Epidermal melanocyte (primary cell): Measurements from ENCODE around the gene ZNF550.
"Not testable (repeated sequence)": the region's sequence is repeated elsewhere in the genome, so short reads cannot be mapped to it uniquely, and the experiment has no call there.

Source experiments
- DNase-seq: peaks from one replicate; pipeline ENCODE4 v3.0.0; 2011; ENCODE audit warnings: low spot score; ENCODE audit not compliant: insufficient read length

The ZNF550 gene

DNA sequence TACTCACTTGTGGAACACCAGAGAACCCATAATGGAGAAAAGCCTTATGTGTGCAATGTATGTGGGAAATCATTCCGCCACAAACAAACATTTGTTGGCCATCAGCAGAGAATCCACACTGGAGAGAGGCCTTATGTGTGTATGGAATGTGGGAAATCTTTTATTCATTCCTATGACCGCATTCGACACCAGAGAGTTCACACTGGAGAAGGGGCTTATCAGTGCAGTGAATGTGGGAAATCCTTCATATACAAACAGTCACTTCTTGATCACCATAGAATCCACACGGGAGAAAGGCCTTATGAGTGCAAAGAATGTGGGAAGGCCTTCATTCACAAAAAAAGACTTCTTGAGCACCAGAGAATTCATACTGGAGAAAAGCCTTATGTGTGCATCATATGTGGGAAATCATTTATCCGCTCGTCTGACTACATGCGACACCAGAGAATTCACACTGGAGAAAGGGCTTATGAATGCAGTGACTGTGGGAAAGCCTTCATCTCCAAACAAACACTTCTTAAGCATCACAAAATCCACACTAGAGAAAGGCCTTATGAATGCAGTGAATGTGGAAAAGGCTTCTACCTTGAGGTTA is 21.6 kb downstream of the ZNF550 start:
- no peak for DNase-seq

DNA sequence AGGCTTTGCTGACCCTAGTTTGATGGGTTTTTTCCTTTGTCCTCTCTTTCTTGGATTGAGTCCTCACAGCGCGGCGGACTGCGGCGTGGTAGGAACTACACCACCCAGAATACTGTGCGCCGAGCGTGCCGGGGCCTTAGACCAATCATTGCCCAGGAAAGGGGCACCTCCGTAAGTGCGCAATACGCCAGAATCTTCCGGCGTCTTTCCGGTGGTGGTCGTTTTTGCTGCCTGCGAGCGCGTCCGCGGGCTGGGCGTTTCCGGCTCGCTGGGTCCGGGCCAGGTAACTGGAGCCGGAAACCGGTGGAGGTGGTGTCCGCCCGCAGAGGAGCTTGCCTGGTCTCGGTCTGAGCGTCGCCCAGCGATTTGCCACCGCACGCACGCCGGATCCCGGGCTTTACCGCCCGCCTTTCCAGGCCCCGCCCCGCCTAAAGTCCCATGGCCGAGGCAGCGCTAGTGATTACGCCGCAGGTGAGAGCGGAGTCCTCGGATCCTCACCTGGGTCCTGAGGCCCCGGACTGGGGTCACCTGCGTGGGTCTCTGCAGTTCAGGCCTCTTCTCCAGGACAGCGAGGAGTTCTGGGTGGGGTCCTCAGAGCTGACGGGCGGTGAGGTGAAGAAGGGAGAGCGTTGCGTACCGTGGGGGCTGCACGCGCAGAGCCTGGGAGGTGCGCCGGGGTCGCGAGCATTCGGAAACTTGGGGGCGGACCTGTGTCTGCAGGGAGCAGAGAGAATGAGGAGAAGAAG is 32.4 kb downstream of the ZNF550 start, which contains the start of gene ZNF549:
Gene ZNF549, plus strand, starts transcription at position 221 of the 746 bp plus-strand sequence. Its CDS starts 218 bp downstream, at position 439.
- DNase-seq, result peak; percentile 98

DNA sequence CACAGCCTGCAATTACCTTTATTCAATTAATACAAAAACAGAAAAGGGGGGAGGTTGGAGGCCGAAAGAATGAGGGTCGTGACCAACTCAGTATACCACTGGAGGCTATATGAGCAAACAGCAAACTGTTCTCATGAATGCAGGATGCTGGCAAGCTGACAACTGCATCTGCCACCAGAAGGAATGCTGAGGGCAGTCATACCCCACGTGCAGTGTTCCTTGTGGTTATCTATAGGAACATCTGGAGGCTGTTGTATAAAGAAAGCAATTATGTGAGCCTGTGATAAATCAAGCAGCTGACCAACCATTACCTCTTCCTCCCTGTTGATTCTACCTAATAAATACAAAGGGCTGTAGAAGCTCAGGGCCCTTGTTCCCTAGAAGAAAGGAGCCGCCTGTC is 41.6 kb downstream of the ZNF550 start:
- DNase-seq, result not testable (repeated sequence)

DNA sequence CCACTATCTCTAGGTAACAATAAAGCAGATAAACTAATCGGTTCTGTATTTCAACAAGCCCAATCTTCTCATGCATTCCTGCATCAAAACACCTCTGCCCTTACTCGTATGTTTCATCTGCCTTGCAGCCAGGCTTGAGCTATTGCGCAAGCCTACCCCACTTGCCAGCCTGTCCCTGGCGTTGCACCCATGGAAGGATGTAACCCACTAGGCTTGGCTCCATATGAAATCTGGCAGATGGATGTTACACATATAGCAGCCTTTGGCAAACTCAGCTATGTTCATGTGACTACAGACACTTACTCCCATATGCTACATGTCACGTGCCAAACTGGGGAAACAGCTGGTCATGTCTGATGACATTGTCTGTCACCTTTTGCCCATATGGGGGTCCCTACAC is 44.4 kb downstream of the ZNF550 start:
- no peak for DNase-seq

DNA sequence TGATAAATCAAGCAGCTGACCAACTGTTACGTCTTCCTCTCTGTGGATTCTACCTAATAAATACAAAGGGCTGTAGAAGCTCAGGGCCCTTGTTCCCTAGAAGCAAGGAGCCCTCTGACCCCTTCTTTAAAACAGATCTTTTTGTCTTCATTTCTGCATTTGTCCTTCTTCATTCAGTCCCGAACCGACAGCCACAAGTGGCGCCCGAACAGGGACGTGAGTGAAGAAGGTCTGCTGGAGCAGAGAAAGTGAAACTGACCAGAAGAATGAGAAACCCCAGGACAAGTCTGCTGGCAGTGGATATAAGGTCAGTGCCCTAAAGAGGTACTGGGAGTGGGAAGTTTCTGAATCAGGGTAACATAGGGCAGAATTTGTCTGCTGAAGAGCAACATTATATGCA is 46.8 kb downstream of the ZNF550 start:
- no peak for DNase-seq

DNA sequence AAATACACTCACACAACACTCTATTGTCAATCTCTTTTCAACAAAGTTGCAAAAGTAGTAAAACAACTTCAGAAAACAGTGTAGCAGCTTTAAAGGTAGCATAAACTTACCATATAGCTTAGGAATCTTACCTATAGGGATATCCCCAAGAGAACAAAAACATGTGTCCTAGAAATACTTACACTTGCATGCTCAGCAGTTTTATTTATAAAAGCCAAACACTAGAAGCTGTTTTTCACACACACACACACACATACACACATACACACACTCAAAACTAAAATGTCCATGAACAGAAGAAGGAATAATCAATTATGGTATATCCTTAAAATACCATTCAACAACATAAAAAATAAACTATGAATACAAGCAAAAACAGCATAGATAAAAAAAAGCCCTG is 48.2 kb downstream of the ZNF550 start:
- no peak for DNase-seq

DNA sequence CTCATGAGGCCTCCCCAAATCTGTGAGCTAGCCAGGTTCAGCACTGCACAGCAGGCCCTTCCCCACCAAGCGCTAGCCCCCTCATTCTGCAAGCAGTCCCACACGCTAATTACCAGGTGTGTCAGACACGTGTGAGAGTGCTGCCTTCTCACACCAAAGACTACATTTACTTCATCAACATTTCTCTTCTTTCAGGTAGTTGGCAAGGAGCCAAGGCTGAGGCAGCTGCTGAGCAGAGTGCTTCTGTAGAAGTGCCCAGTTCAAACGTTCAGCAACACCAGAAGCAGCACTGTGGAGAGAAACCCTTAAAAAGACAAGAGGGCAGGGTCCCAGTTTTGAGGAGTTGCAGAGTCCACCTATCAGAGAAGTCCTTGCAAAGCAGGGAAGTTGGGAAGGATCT is 53.5 kb downstream of the ZNF550 start:
- no peak for DNase-seq

DNA sequence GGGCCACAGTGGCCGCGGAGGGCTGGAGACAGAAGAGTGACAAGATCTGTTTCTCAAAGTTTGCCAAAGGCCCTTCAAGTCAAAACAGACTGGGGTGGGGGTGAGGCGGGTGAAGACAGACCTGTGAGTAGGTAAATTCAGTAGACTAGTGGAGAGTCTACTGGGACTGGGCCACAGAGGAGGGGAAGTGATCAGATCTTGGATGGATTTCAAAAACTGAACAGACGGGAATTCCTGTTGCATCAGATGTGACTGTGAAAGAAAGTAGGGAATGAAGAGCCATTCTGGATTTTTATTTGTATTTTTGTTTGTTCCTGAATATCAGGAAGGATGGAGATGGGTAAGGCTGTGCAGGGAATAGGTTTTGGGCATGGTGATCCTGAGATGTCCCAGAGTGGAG is 59.3 kb downstream of the ZNF550 start:
- DNase-seq, result not testable (repeated sequence)

DNA sequence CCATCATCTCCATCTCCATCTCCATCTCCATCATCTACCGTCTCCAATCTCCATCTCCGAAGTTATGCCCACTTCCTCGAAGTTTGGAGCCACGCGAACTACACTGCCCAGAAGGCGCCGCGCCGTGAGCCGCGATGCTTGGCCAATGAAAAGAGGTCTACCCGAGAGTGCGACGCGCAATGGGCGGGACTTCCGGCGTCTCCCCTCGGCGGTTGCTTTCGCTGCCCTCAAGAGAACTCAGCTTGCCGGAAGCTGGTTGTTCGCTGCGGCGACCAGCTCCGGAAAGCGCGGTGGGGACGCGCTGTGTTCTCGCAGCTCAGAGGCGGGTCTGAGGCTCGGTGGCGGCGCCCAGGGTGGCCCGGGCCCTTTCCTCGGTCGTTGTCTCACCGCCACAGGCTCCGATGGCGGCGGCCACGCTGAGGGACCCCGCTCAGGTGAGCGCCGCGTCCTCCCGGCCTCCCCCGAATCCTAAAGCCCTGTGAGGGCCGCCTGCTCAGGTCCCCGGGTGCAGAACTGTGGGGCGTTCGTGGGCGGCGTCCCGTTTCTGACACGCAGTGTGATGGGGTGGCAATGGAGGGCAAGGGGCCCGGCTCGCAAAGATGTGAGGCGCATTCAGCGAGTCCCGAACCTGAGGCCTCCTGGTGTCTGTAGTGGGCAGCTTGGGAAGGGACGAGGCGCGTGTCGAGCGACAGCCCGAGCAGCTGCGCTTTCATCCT is 59.8 kb downstream of the ZNF550 start, which contains the start of gene ZNF773:
Gene ZNF773, plus strand, starts transcription at position 259 of the 716 bp plus-strand sequence. Its CDS starts 143 bp downstream, at position 402.
- peak; percentile 89 for DNase-seq

DNA sequence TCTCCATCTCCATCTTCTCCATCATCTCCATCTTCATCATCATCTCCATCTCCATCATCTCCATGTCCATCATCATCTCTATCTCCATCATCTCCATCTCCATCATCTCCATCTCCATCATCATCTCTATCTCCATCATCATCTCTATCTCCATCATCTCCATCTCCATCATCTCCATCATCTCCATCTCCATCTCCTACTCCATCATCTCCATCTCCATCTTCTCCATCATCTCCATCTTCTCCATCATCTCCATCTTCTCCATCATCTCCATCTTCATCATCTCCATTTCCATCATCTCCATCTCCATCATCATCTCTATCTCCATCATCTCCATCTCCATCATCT is 60.4 kb downstream of the ZNF550 start:
- not testable (repeated sequence) for DNase-seq

DNA sequence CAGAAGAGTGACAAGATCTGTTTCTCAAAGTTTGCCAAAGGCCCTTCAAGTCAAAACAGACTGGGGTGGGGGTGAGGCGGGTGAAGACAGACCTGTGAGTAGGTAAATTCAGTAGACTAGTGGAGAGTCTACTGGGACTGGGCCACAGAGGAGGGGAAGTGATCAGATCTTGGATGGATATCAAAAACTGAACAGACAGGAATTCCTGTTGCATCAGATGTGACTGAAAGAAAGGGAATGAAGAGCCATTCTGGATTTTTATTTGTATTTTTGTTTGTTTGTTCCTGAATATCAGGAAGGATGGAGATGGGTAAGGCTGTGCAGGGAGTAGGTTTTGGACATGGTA is 71.4 kb downstream of the ZNF550 start:
- DNase-seq, result not testable (repeated sequence)

DNA sequence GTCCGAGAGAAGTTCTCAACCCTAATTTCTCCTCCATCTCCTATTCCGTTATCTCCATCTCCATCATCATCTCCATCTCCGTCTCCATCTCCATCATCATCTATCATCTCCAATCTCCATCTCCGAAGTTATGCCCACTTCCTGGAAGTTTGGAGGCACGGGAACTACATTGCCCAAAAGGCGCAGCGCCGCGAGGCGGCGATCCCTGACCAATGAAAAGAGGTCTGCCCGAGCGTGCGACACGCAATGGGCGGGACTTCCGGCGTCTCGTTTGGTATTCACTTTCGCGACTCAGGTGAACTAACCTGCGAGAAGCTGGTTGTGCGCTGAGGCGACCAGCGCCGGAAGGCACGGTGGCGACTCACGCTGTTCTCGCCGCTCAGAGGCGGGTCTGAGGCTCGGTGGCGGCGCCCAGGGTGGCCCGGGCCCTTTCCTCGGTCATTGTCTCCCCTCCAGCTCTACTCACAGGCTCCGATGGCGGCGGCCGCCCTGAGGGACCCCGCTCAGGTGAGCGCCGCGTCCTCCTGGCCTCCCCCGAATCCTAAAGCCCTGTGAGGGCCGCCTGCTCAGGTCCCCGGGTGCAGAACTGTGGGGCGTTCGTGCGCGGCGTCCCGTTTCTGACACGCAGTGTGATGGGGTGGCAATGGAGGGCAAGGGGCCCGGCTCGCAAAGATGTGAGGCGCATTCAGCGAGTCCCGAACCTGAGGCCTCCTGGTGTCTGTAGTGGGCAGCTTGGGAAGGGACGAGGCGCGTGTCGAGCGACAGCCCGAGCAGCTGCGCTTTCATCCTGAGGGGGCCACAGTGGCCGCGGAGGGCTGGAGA is 72.0 kb downstream of the ZNF550 start, which contains the start of gene ZNF419:
Gene ZNF419, plus strand, starts transcription at position 274 of the 822 bp plus-strand sequence. Its CDS starts 201 bp downstream, at position 475.
- DNase-seq, result peak; percentile 97
